ENCODE results near the gene RYR3. TPM values are rescaled to one million over a fixed set of nuclear protein-coding genes. Genes with fewer than 3 reads are reported as not detected.

The RYR3 gene
- total and polyA plus RNA-seq, 10 of the 15 experiments (the other 5 are each of a cell fraction or from before 2014, with no cell fraction given): under 0.01 to 0.44 (median 0.16) TPM; not detected in 5

DNA sequence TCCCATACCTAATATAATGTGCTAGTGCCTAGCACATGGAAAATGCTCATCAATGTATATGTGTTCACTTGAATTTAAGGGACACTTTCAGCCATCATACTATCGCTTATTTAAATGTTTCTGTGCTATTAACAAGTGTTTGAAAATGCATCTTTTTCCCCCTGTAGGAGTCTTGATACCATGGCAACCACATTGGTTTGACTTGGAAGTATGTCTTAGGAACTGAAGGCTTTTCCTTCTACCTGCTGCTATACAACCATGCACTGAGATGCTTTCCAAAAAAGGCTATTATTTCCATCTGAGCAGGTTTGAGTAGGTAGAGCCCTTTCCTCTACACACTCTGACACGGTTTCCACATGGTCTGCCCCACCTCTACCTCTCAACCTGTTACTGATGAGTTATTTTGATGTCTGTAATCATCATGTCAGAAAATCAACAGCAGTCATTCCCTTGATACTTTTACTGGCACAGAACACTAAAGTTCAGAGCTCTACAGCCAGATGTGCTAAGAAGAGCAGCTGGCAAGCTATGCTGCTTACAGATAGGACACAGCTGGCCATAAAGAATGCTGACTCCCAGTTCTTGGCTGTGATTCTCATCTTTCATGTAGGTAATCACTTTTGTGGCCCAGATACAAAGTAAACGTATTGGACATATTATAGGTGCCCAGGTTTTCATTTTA lies 59.3 kb downstream of the RYR3 start (continued):
- TF ChIP-seq CBX3 (IDR thresholded peaks at IDR 0.05; ENCODE audit: borderline replicate concordance, low read depth): no peak
- TF ChIP-seq, protein P1, sequence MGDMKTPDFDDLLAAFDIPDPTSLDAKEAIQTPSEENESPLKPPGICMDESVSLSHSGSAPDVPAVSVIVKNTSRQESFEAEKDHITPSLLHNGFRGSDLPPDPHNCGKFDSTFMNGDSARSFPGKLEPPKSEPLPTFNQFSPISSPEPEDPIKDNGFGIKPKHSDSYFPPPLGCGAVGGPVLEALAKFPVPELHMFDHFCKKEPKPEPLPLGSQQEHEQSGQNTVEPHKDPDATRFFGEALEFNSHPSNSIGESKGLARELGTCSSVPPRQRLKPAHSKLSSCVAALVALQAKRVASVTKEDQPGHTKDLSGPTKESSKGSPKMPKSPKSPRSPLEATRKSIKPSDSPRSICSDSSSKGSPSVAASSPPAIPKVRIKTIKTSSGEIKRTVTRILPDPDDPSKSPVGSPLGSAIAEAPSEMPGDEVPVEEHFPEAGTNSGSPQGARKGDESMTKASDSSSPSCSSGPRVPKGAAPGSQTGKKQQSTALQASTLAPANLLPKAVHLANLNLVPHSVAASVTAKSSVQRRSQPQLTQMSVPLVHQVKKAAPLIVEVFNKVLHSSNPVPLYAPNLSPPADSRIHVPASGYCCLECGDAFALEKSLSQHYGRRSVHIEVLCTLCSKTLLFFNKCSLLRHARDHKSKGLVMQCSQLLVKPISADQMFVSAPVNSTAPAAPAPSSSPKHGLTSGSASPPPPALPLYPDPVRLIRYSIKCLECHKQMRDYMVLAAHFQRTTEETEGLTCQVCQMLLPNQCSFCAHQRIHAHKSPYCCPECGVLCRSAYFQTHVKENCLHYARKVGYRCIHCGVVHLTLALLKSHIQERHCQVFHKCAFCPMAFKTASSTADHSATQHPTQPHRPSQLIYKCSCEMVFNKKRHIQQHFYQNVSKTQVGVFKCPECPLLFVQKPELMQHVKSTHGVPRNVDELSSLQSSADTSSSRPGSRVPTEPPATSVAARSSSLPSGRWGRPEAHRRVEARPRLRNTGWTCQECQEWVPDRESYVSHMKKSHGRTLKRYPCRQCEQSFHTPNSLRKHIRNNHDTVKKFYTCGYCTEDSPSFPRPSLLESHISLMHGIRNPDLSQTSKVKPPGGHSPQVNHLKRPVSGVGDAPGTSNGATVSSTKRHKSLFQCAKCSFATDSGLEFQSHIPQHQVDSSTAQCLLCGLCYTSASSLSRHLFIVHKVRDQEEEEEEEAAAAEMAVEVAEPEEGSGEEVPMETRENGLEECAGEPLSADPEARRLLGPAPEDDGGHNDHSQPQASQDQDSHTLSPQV (IDR thresholded peaks at IDR 0.05): no peak

DNA sequence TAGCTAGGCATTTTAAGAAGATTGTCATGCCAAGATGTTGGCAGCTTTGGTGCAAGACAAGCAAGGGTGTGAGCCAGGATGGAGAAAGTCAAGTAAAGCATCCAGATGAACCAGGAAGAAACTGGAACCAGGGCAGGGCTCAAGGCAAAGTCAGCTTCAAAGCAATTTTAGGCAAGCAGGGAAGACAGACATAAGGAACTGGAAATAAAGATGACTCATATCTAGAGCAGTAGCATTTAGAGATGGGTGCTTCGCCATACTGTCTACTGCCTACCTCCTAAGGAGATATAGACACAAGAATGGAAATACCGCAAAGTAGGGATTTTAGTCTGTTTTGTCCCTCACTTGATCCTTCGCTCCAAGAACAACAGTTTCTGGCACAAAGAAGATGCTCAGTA lies 59.9 kb downstream of the RYR3 start:
- no peaks in the 10 kb centered on the region for H3K36me3 ChIP-seq (ENCODE audit: control insufficient read depth in 2 of 2, insufficient read depth in 2 of 2, low read length in 1 of 2)
- ChIA-PET RAD21 (ENCODE audit: unreplicated experiment) (no interaction called here), CTCF (interaction anchor here (1.0 kb wide), 1 partner anchor 10 kb away, joined by 3 read pairs; no protein-coding TSS in a partner anchor), SMC1A (ENCODE audit: uncharacterized antibody, unreplicated experiment) (interaction anchor here (1.0 to 1.3 kb wide), 2 partner anchors 56 to 63 kb away, joined by 3 to 4 read pairs; no protein-coding TSS in a partner anchor), POLR2A (no interaction called here)
- no peak overlapping the region for H2AFZ ChIP-seq (ENCODE audit: control insufficient read depth, low read depth, low read length)
- H3K4me3 ChIP-seq: no peak overlapping the region
- H3K79me2 ChIP-seq (ENCODE audit: control insufficient read depth, insufficient read depth, low read length): no peaks in the 10 kb centered on the region
- no TSS peak for BruUV-seq (replicated peaks)
- 33% methylated on average over 3 of the region's 3 CpGs for WGBS (ENCODE audit: insufficient coverage, insufficient replicate concordance, low lambda C conversion rate, missing lambda C conversion rate)
- H3K4me1 ChIP-seq (ENCODE audit: control insufficient read depth, insufficient read depth, low read length): no peaks in the 10 kb centered on the region
- H3K9ac ChIP-seq (ENCODE audit: control insufficient read depth, insufficient read depth, low read length): no peak overlapping the region
- ATAC-seq: no peak
- TF ChIP-seq SPI1 (IDR thresholded peaks at IDR 0.05; ENCODE audit: borderline replicate concordance, insufficient read depth, low read depth, low read length) (0 out of 2 replicates have a peak, but pooled peaks have one; percentile 27), IRF4 (IDR thresholded peaks at IDR 0.05; ENCODE audit: low read depth, low read length) (0 out of 2 replicates have a peak, but pooled peaks have one; percentile 11), JUNB (IDR thresholded peaks at IDR 0.05) (peak; percentile 28; the same call in 1 of the 2 replicates), SREBF1 (IDR thresholded peaks at IDR 0.05; ENCODE audit: low read length) (no peak)
- intact Hi-C loops (cut with micrococcal nuclease; ENCODE audit: unreplicated experiment): no loop called here
- H4K20me1 ChIP-seq (ENCODE audit: control insufficient read depth, insufficient read depth): no peaks in the 10 kb centered on the region
- H3K4me2 ChIP-seq (ENCODE audit: control insufficient read depth, insufficient read depth): no peak overlapping the region
- no peak for FAIRE-seq
- no peak for DNase-seq (ENCODE audit: low read depth, low spot score)
- in situ Hi-C loops (cut with MboI): no loop called here
- H3K27me3 ChIP-seq (replicated peaks in 1 of 2; ENCODE audit: control insufficient read depth in 2 of 2, insufficient read depth in 2 of 2, low read length in 1 of 2): no peaks in the 10 kb centered on the region
- H3K27ac ChIP-seq (ENCODE audit: control insufficient read depth, insufficient read depth): no peak overlapping the region
- no peaks in the 10 kb centered on the region for H3K9me3 ChIP-seq (replicated peaks; ENCODE audit: control insufficient read depth, insufficient read depth, low read length)
